GM13977 (cell line): ENCODE measurements around the gene CAMKMT.

Experiments used
- DNase-seq: peaks from one replicate; pipeline ENCODE4 v3.0.0; 2012; ENCODE audit warnings: low spot score
- in situ Hi-C: fragments of 300-500 bp; cut with MboI; formaldehyde crosslinking; loops from one replicate; pipeline ENCODE4 v1.12.0; 2022; ENCODE audit warnings: low sequenced_read_pairs, low pct_unique_long_range_greater_than_20kb, mixed read lengths, inconsistent platforms; ENCODE audit not compliant: unreplicated experiment
- TF ChIP-seq, protein P1 (sequence below): IDR thresholded peaks from 2 replicates; pipeline ENCODE4 v1.5.1; 2012; ENCODE audit warnings: mild to moderate bottlenecking, control low read depth; ENCODE audit not compliant: insufficient read depth; ENCODE audit errors: extremely low read depth, missing control alignments

CAMKMT gene

DNA sequence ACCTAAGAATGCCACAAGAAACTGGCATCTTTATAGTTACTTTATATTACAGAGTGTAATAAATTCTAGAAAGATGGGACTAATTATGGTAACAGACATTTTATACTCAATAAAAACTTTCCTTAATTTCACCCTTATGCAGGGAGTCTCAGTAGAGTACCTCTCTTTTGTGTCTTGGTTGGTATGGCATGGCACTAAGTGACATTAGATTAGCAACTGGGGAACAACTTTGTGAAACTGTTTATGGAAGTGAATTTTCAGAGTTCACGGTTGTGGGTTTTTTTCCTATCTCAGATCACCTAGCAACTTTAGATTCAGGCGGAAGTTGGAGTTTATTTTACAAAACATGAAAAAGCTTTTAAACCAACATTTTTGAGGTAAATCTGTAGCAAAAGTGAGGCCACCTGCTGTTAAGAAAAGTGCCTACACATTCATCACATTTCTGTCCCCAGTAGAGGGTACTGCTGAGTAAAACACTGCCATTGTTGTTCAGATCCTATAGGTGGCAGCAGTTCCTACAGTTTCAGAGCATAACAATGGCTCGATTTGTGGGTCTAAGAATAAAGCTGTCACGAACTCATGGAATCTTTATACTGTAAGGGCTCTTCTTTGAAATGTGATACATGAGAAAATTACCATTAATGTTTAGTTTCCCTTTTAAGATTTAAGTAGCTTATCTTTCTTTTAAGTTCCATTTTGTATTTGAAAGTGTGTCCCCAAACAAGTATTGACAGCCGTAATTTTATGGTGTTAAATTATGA is 117.6 kb downstream of the CAMKMT start:
- peak; percentile 75 for DNase-seq
- in situ Hi-C loops: loop anchor here (25.0 kb wide), 1 partner anchor 433 kb away; no protein-coding TSS in a partner anchor
- TF ChIP-seq, protein P1, sequence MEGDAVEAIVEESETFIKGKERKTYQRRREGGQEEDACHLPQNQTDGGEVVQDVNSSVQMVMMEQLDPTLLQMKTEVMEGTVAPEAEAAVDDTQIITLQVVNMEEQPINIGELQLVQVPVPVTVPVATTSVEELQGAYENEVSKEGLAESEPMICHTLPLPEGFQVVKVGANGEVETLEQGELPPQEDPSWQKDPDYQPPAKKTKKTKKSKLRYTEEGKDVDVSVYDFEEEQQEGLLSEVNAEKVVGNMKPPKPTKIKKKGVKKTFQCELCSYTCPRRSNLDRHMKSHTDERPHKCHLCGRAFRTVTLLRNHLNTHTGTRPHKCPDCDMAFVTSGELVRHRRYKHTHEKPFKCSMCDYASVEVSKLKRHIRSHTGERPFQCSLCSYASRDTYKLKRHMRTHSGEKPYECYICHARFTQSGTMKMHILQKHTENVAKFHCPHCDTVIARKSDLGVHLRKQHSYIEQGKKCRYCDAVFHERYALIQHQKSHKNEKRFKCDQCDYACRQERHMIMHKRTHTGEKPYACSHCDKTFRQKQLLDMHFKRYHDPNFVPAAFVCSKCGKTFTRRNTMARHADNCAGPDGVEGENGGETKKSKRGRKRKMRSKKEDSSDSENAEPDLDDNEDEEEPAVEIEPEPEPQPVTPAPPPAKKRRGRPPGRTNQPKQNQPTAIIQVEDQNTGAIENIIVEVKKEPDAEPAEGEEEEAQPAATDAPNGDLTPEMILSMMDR: peak; percentile 100

DNA sequence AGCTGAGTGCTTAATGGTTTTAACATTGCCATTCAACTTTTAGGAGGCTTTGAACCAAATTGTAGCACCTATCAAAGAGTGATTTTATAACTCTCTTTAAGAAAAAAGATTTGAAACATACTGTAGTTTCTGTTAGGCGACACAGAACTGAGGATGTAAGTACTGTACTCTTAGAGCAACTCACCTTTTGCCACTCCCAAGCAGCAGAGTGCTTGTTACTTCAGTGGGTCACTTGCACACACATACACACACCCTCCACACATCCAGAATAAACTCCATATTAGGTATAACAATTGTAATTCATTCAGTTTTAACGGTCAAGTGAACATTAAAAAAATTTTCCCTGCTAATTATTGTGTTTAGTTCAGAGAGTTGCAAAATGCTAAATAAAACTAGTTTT is 118.3 kb downstream of the CAMKMT start:
- TF ChIP-seq, protein P1: no peak
- no peak for DNase-seq
- in situ Hi-C loops: loop anchor here (25.0 kb wide), 1 partner anchor 432 kb away; no protein-coding TSS in a partner anchor

DNA sequence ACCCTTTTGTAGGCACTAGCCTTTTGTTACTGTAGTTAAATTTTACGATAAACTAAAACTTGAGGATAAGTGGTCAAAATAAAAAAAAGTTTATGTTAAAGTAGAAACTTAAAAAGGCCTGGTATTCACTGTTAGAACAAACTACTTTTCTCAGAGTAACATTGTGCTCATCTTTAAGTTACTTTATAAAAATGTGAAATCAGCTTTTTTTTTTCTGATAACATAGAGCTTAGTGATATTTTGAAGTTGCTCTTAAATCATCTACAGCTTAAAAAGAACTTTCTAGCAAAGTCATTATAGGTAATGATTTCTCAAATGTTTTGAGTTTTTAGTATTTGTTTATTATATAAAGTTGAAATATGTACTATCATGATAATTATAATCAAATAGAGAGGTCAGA is 125.3 kb downstream of the CAMKMT start:
- in situ Hi-C loops: loop anchor here (25.0 kb wide), 1 partner anchor 425 kb away; no protein-coding TSS in a partner anchor
- DNase-seq: no peak
- TF ChIP-seq, protein P1: no peak

DNA sequence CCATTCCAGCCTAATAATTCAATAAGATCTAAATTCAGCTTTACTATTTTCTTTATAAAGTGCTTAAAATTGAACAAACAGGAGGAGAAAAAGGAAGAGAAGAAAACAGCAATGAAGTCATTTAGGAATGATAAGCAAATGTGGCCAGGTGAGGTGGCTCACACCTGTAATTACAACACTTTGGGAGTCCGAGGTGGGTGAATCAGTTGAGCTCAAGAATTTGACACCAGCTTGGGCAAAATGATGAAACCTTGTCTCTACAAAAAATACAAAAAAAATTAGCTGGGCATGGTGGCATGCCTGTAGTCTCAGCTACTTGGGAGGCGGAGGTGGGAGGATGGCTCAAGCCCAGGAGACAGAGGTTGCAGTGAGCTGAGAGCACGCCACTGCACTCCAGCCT is 129.0 kb downstream of the CAMKMT start:
- DNase-seq: no peak
- in situ Hi-C loops: loop anchor here (25.0 kb wide), 1 partner anchor 422 kb away; no protein-coding TSS in a partner anchor
- TF ChIP-seq, protein P1: no peak

DNA sequence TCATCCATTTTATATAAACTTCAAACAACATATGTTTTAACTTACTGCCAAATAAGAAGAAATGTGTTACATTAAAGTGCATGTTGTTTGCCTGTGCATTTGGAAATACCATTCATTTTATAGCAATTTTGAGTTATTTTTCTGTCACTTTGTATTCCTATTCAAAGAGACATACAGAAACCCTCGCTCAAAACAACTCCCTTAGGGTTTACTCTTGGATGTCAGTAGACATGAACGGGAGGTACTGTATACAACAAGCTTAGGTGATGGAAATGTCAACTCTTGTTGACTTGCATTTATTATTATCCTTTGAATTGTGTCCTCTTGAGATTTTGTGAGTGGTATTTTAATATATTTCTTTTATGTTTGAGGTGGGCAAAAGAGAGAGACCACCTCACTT is 132.3 kb downstream of the CAMKMT start:
- no peak for DNase-seq
- TF ChIP-seq, protein P1: no peak

DNA sequence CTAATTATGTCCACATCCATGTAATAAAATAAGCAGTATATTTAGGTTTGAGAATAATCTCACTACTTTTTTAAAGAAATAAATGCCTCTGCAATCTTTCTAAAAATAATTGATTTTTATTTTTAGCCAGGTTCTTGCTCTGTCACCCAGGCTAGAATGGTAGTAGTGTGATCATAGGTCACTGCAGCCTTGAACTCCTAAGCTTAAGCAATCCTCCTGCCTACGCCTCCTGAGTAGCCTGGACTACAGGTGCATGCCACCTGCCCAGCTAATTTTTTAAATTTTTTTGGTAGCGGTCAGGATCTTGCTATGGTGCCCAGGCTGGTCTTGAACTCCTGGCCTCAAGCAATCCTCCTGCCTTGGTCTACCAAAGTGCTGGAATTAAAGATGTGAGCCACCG is 133.3 kb downstream of the CAMKMT start:
- TF ChIP-seq, protein P1: no peak
- in situ Hi-C loops: loop anchor here (25.0 kb wide), 1 partner anchor 417 kb away; no protein-coding TSS in a partner anchor
- DNase-seq: no peak

More for the DNA sequence above, 132.3 kb downstream of the CAMKMT start:
- in situ Hi-C loops: loop anchor here (25.0 kb wide), 1 partner anchor 418 kb away; no protein-coding TSS in a partner anchor
